ENCODE data around the gene GTF2A1L.

- TF ChIP-seq CTCF (IDR thresholded peaks at IDR 0.05; ENCODE audit: poor library complexity) (no peak), EZH2 (IDR thresholded peaks at IDR 0.05; ENCODE audit: borderline replicate concordance) (no peak)
Measured at GRCh38 chr2:48584551-48584950, 33.1 kb upstream of the GTF2A1L start.
